ENCODE data around the gene FAM241A.
"Not testable (repeated sequence)": the region's sequence is repeated elsewhere in the genome, so short reads cannot be mapped to it uniquely, and the experiment has no call there.

FAM241A gene

GRCh38 chr4:112196461-112196860 is 51.2 kb downstream of the FAM241A start:
- in situ Hi-C loops (cut with HindIII; ENCODE audit: low pct_ligation_motif_present, low pct_unique_long_range_greater_than_20kb, low sequenced_read_pairs) = no loop called here

GRCh38 chr4:112199041-112199440 is 53.8 kb downstream of the FAM241A start:
- no peak for DNase-seq
- in situ Hi-C loops (cut with HindIII; ENCODE audit: low pct_ligation_motif_present, low pct_unique_long_range_greater_than_20kb, low sequenced_read_pairs) = no loop called here

More at GRCh38 chr4:112196461-112196860, 51.2 kb downstream of the FAM241A start:
- no peak for DNase-seq

DNA sequence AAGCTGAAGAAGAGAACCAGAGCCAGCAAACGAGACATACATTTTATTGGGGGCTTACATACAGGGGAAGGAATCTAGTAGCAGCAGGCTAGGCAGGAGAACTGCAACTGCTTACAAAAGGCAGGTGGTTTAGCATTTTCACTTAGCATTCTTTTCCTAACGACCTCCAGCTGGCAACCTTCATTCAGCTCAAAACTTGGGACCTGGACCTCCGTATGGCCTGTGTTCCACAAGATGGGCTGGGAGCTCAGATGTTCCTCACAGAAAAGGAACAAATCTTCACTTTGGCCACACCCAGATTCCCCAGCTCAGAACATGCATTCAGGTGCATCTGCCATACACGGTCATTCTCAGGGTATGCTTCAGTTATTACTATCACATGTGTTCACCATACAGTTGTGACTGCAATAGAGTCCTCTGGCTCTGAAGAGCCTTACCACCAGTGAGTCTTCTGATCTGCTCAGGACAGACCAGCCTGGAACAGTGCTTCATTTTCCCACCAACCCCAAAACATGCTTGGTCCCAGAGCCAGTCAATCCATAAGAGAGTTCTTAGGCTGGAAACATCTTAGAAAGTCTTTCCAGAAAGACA is 56.8 kb downstream of the FAM241A start:
- no peak for DNase-seq
- in situ Hi-C loops (cut with HindIII; ENCODE audit: low pct_ligation_motif_present, low pct_unique_long_range_greater_than_20kb, low sequenced_read_pairs) = no loop called here

GRCh38 chr4:112203593-112203992 is 58.3 kb downstream of the FAM241A start:
- DNase-seq = no peak
- in situ Hi-C loops (cut with HindIII; ENCODE audit: low pct_ligation_motif_present, low pct_unique_long_range_greater_than_20kb, low sequenced_read_pairs) = no loop called here

DNA sequence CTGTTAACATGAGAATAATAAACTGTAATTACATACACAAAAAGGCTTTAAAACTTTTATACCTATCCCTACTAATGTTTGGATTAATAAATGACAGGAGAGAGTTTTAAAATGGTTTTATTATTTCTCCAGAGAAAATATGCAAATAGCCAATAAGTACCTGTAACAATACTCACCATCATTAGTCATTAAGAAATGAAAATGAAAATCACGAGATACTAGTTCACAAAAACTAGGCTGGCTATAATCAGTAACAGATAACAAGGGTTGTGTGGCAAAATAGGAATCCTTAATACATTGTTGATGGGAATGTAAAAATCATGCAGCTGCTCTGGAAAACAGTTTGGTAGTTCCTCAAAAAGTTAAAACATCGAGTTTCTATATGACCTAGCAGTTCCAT is 61.2 kb downstream of the FAM241A start:
- DNase-seq = no peak

DNA sequence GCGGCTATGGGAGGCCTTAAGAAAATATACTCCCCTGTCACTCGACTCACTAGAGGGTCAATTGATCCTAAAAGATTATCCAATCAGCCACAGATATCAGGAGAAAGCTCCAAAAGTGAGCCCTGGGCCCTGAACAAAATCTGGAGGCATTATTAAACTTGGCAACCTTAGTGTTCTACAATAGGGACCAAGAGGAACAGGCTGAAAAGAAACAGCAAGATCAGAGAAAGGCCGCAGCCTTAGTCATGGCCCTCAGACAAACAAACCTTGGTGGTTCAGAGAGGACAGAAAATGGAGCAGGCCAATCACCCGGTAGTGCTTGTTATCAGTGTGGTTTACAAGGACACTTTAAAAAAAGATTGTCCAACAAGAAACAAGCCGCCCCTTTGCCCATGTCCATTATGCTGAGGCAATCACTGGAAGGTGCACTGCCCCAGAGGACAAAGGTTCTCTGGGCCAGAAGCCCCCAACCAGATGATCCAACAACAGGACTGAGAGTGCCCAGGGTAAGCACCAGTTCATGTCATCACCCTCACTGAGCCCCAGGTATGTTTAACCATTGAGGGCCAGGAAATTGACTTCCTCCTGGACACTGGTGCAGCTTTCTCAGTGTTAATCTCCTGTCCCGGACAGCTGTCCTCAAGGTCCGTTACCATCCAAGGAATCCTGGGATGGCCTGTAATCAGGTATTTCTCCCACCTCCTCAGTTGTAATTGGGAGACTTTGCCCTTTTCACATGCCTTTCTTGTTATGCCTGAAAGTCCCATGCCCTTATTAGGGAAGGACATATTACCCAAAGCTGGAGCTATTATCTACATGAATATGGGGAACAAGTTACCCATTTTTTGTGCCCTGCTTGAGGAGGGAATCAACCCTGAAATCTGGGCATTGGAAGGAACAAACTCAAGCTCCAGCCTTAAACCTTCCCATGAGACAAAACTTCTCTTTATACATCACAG is 63.2 kb downstream of the FAM241A start:
- in situ Hi-C loops (cut with HindIII; ENCODE audit: low pct_ligation_motif_present, low pct_unique_long_range_greater_than_20kb, low sequenced_read_pairs); DNase-seq: not testable (repeated sequence)

More for the DNA sequence above, 61.2 kb downstream of the FAM241A start:
- in situ Hi-C loops (cut with HindIII; ENCODE audit: low pct_ligation_motif_present, low pct_unique_long_range_greater_than_20kb, low sequenced_read_pairs) = no loop called here

GRCh38 chr4:112210777-112211176 is 65.5 kb downstream of the FAM241A start:
- in situ Hi-C loops (cut with HindIII; ENCODE audit: low pct_ligation_motif_present, low pct_unique_long_range_greater_than_20kb, low sequenced_read_pairs) = no loop called here
- no peak for DNase-seq

- DNase-seq = no peak
- in situ Hi-C loops (cut with HindIII; ENCODE audit: low pct_ligation_motif_present, low pct_unique_long_range_greater_than_20kb, low sequenced_read_pairs) = no loop called here
Observed at GRCh38 chr4:112213091-112213490, 67.8 kb downstream of the FAM241A start.

- no peak for DNase-seq
Observed at GRCh38 chr4:112213856-112214255, 68.6 kb downstream of the FAM241A start.

DNA sequence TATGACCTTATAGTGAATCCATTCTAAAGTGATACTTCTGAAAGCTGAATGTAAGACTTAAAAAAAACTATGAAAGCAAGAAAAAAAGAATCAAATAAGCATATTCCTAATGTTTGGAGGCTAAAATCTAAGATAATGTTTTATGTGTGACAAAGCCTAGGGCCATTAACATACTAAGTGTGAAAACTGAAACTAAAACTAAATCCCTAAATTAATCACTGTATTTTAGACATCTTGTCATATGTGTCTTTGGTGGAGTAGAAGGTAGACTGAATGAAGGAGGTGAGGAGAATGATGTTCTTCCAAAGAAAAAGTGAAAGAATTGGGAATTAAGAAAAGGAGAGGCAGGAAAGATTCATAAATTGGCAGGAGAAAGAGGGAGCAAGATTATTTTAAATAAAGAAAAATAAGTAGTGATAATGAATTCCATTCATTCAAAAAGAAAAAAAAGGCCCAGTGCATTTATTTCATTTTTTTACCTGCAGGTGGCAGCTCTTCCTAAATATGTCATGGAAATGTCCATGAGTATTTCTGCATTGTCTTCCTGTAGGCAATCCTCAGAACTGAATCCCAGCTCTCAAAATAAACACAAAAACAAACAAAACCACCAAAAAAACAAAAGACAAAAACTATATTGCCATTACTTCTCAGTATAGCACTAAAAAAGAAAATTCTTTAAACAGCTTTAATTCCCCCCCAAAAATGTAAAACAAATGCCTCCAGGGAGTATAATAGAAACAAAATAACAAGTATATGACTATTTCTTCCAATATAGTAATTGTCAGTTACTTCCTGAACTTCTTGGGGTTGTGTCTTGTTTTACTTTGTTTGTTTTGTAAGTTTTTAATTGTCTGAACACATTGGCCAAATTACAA is 69.4 kb downstream of the FAM241A start:
- DNase-seq = peak; percentile 58
- in situ Hi-C loops (cut with HindIII; ENCODE audit: low pct_ligation_motif_present, low pct_unique_long_range_greater_than_20kb, low sequenced_read_pairs) = no loop called here

More at GRCh38 chr4:112213856-112214255, 68.6 kb downstream of the FAM241A start:
- in situ Hi-C loops (cut with HindIII; ENCODE audit: low pct_ligation_motif_present, low pct_unique_long_range_greater_than_20kb, low sequenced_read_pairs) = no loop called here

- DNase-seq = no peak
- in situ Hi-C loops (cut with HindIII; ENCODE audit: low pct_ligation_motif_present, low pct_unique_long_range_greater_than_20kb, low sequenced_read_pairs) = no loop called here
Observed at GRCh38 chr4:112219826-112220366, 74.6 kb downstream of the FAM241A start.

GRCh38 chr4:112222219-112222955 is 77.1 kb downstream of the FAM241A start:
- in situ Hi-C loops (cut with HindIII; ENCODE audit: low pct_ligation_motif_present, low pct_unique_long_range_greater_than_20kb, low sequenced_read_pairs) = no loop called here
- DNase-seq = no peak

GRCh38 chr4:112225157-112225556 is 79.9 kb downstream of the FAM241A start:
- no peak for DNase-seq
- in situ Hi-C loops (cut with HindIII; ENCODE audit: low pct_ligation_motif_present, low pct_unique_long_range_greater_than_20kb, low sequenced_read_pairs) = loop anchor here (25.0 kb wide), 1 partner anchor 138 kb away; no protein-coding TSS in a partner anchor

DNA sequence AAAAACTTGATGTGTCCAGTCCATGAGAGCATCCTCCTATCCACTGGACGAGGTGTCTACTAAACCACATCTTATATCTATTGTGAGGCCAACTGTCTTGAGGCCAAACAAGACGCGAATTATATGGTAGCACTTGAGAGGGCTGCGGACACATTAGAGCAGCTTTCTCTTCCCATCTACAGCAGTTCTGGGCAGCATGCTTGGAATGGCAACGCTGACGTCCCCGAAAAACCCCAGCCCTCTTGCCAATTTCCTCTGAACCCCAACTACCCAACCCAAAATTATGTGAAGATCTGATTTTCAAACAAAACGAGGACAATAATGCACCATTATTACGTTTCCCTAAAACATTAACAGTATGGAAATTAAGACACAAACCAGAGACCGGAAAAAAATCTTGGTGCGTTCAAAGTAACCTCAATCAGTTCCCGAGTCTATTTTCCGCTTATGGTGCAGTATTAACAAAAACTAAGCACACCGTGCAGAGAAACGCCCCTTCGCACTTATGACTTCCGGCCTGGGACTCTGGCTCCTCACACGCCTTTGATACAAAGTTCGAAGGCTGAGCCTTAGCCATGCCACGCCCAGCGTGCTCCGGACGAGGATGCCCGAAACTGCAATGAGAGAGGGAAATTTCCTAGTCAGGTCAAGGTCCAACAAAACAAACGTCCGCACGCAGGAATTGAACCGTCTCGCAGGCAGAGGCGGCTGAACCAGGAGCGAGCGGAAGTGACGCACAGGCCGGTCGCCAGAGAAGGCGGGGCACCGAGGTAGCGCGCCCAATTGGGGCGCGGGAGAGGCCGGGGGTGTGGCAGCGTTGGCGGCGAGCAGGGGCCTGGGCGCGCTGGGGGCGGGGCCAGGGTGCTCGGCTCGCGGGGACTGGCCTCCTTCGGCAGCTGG is 85.9 kb downstream of the FAM241A start:
- peak; percentile 95 for DNase-seq

DNA sequence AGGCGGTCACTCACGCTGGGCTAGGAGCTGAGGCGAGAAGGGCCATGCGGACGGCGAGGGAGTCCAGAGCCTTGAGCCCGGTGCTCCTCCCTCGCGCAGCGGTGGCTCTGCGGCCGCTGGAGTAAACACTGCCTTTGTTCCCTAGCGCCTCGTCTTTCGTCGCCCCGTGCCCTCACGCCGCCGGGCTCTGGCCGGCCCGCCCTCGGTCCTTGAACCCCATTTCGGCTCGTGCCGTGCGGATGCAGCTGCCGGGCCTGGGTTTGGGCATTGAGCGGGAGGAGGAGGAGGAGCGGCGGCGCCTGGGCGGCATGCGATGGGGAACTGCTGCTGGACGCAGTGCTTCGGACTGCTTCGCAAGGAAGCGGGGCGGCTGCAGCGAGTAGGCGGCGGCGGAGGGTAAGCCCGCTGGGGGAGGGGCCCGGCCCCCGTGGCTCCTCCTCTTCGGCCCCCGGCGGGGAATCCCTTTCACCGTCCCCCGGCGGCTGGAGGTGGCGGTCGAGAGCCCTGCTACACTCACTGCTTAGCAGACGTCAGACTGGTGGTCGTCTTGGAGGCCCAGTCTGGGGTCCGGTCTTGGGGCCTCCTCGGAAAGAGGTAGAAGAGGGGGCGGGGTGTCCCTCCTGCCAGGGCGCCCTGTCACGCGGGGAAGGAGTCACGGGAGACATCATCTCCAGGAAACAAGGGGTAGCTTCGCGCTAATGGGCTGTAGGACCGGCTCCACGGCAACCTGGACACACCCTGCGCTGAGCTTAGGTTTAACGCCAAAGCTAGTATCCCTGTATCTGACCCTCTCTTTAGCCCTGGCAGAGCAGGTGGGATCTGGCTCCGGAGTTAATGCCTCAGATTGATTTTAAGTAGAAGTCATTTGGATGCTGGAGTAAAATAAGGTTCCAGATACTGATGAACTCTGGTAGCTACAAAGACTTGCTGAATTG is 86.8 kb downstream of the FAM241A start, which contains the start of gene AP1AR:
Gene AP1AR (plus strand): TSS at position 9 of the 935 bp plus-strand sequence. CDS start 305 bp downstream, at position 314.
- peak; percentile 81 for DNase-seq
- in situ Hi-C loops (cut with HindIII; ENCODE audit: low pct_ligation_motif_present, low pct_unique_long_range_greater_than_20kb, low sequenced_read_pairs) = loop anchor here (25.0 kb wide), 1 partner anchor 145 kb away; no protein-coding TSS in a partner anchor

More for the DNA sequence above, 85.9 kb downstream of the FAM241A start:
- in situ Hi-C loops (cut with HindIII; ENCODE audit: low pct_ligation_motif_present, low pct_unique_long_range_greater_than_20kb, low sequenced_read_pairs) = loop anchor here (25.0 kb wide), 1 partner anchor 144 kb away; no protein-coding TSS in a partner anchor

Data from ACHN (cell line).